GM18511 (cell line): ENCODE results near the gene FBLN1.
"Not testable (repeated sequence)": the region's sequence is repeated elsewhere in the genome, so short reads cannot be mapped to it uniquely, and the experiment has no call there.

Source experiments
- ATAC-seq: cut with Tn5 transposase; IDR thresholded peaks from one replicate; pipeline ENCODE4 v1.9.1; 2021; ENCODE audit warnings: mild to moderate bottlenecking, moderate library complexity; ENCODE audit not compliant: unreplicated experiment

The FBLN1 gene

GRCh38 chr22:45582955-45583320 lies 80.3 kb downstream of the FBLN1 start:
- no peak for ATAC-seq

- no peak for ATAC-seq
These were observed 80.8 kb downstream of the FBLN1 start for GRCh38 chr22:45583504-45583903.

- ATAC-seq: no peak
These were observed 81.5 kb downstream of the FBLN1 start for GRCh38 chr22:45584121-45584570.

GRCh38 chr22:45584621-45585436 lies 82.1 kb downstream of the FBLN1 start:
- no peak for ATAC-seq

GRCh38 chr22:45585437-45585755 lies 82.7 kb downstream of the FBLN1 start:
- no peak for ATAC-seq

- ATAC-seq: no peak
These were observed 83.4 kb downstream of the FBLN1 start for GRCh38 chr22:45585946-45586540.

- no peak for ATAC-seq
These were observed 84.1 kb downstream of the FBLN1 start for GRCh38 chr22:45586651-45587405.

- ATAC-seq: no peak
These were observed 85.2 kb downstream of the FBLN1 start for GRCh38 chr22:45587638-45588505.

GRCh38 chr22:45589556-45589955 lies 86.9 kb downstream of the FBLN1 start:
- ATAC-seq: no peak

GRCh38 chr22:45590262-45590661 lies 87.6 kb downstream of the FBLN1 start:
- no peak for ATAC-seq

GRCh38 chr22:45591633-45592213 lies 89.0 kb downstream of the FBLN1 start:
- ATAC-seq: not testable (repeated sequence)

- ATAC-seq: no peak
These were observed 91.6 kb downstream of the FBLN1 start for GRCh38 chr22:45594123-45594941.

GRCh38 chr22:45597460-45598192 lies 94.9 kb downstream of the FBLN1 start:
- ATAC-seq: no peak

GRCh38 chr22:45598596-45599217 lies 96.0 kb downstream of the FBLN1 start:
- no peak for ATAC-seq

- ATAC-seq: no peak
These were observed 97.3 kb downstream of the FBLN1 start for GRCh38 chr22:45599836-45600577.

- ATAC-seq: no peak
These were observed 98.4 kb downstream of the FBLN1 start for GRCh38 chr22:45600790-45601730.
